Smooth muscle cell of the umbilical artery (primary cell): ENCODE results near the gene MMS22L. TPM values are rescaled to one million over a fixed set of nuclear protein-coding genes. Genes with fewer than 3 reads are reported as not detected.

Source experiments
- total RNA-seq: library from RNA; depleted of rRNA; stranded (reverse); fragments of >200 nt; gene quantifications from 2 replicates; pipeline ENCODE4 v1.2.3, GENCODE V29; 2014

Gene MMS22L
- total RNA-seq, result 7.4 and 15.5 TPM in 2 replicates

GRCh38 chr6:97282726-97283617 lies at the start of gene MMS22L:
MMS22L (minus strand) TSS chr6:97283216; CDS start chr6:97282477, 739 bp downstream.

